GM23338 (cell line): ENCODE measurements around the gene PIN1. TPM values are rescaled to one million over a fixed set of nuclear protein-coding genes. Genes with fewer than 3 reads are reported as not detected.

ENCODE experiments used
- ATAC-seq: fragments of 200-7000 bp; cut with Tn5 transposase; 3 replicates; pipeline ENCODE4 v1.9.1; 2020
- DNase-seq: peaks from one replicate; pipeline ENCODE4 v3.0.0-alpha.2; 2015; ENCODE audit warnings: low spot score
- H2AFZ ChIP-seq: fragments of 200-600 bp; sonication (generic); 2 replicates; pipeline ENCODE4 v1.8.0; 2016; ENCODE audit warnings: antibody characterized with exemption, mild to moderate bottlenecking, moderate library complexity
- H3F3A ChIP-seq: fragments of 200-600 bp; sonication (generic); replicated peaks from 2 replicates; pipeline ENCODE4 v1.8.0; 2017; ENCODE audit warnings: antibody characterized with exemption, mixed run types, low read depth
- H3K27ac ChIP-seq: fragments of 200-600 bp; sonication (generic); 2 replicates; pipeline ENCODE4 v1.6.1; 2016; ENCODE audit warnings: low read depth
- H3K27me3 ChIP-seq: fragments of 200-600 bp; sonication (generic); 2 replicates; pipeline ENCODE4 v1.8.0; 2016; ENCODE audit warnings: mild to moderate bottlenecking, mixed run types, moderate library complexity; ENCODE audit not compliant: insufficient read depth
- H3K36me3 ChIP-seq: fragments of 200-600 bp; sonication (generic); 2 replicates; pipeline ENCODE4 v1.8.0; 2016; ENCODE audit warnings: mild to moderate bottlenecking; ENCODE audit not compliant: insufficient read depth
- H3K4me1 ChIP-seq: fragments of 200-600 bp; sonication (generic); 2 replicates; pipeline ENCODE4 v1.8.0; 2016; ENCODE audit warnings: mild to moderate bottlenecking, moderate library complexity; ENCODE audit not compliant: insufficient read depth
- H3K4me2 ChIP-seq: fragments of 200-600 bp; sonication (generic); 2 replicates; pipeline ENCODE4 v1.7.1; 2017; ENCODE audit warnings: mixed run types
- H3K4me3 ChIP-seq: fragments of 200-600 bp; sonication (generic); 2 replicates; pipeline ENCODE4 v1.6.1; 2016; ENCODE audit warnings: mixed run types
- H3K79me2 ChIP-seq: fragments of 200-600 bp; sonication (generic); replicated peaks from 2 replicates; pipeline ENCODE4 v1.8.0; 2017; ENCODE audit warnings: mild to moderate bottlenecking; ENCODE audit not compliant: insufficient read depth
- H3K9me2 ChIP-seq: fragments of 200-600 bp; sonication (generic); 2 replicates; pipeline ENCODE4 v1.8.0; 2017; ENCODE audit not compliant: insufficient read depth
- H4K20me1 ChIP-seq: fragments of 200-600 bp; sonication (generic); replicated peaks from 2 replicates; pipeline ENCODE4 v1.8.0; 2017; ENCODE audit warnings: mild to moderate bottlenecking; ENCODE audit not compliant: insufficient read depth
- H3K27ac Mint-ChIP-seq: 2 replicates; pipeline ENCODE4 v1.8.0; 2020; ENCODE audit warnings: inconsistent platforms, mild to moderate bottlenecking, moderate library complexity, mixed read lengths
- H3K27me3 Mint-ChIP-seq: 3 replicates; pipeline ENCODE4 v1.8.0; 2022; ENCODE audit warnings: low read depth, mild to moderate bottlenecking, moderate library complexity, mixed read lengths, inconsistent platforms; ENCODE audit not compliant: insufficient read depth, poor library complexity
- H3K36me3 Mint-ChIP-seq: 3 replicates; pipeline ENCODE4 v1.8.0; 2021; ENCODE audit warnings: low read depth, mild to moderate bottlenecking, inconsistent platforms, moderate library complexity, mixed read lengths
- H3K4me1 Mint-ChIP-seq: 3 replicates; pipeline ENCODE4 v1.8.0; 2020; ENCODE audit warnings: mild to moderate bottlenecking, inconsistent platforms, mixed read lengths
- H3K4me3 Mint-ChIP-seq: 3 replicates; pipeline ENCODE4 v1.8.0; 2021; ENCODE audit warnings: moderate library complexity, mild to moderate bottlenecking, inconsistent platforms, mixed read lengths
- H3K9me3 Mint-ChIP-seq: 3 replicates; pipeline ENCODE4 v1.8.0; 2020; ENCODE audit warnings: moderate library complexity, mild to moderate bottlenecking, inconsistent platforms, mixed read lengths
- CREB1 ChIP-seq: fragments of 250-450 bp; sonication (Bioruptor Pico); IDR thresholded peaks from 2 replicates; pipeline ENCODE4 v1.5.0; 2020; ENCODE audit warnings: low read depth, mild to moderate bottlenecking, moderate library complexity
- CTCF ChIP-seq, 2 experiments: fragments of 200-600 bp in 1 of 2; sonication (generic) in 1 of 2; conservative IDR thresholded peaks; 2 replicates each; pipeline versions ENCODE4 v1.5.1 to v1.6.1; 2016 to 2017; ENCODE audit warnings: antibody characterized with exemption in 2 of 2, low read depth in 2 of 2, mild to moderate bottlenecking in 2 of 2, moderate library complexity in 1 of 2
- EZH2 ChIP-seq: fragments of 200-600 bp; sonication (generic); IDR thresholded peaks from one replicate; pipeline ENCODE4 v1.8.0; 2017; ENCODE audit warnings: antibody characterized with exemption, mild to moderate bottlenecking, low read depth; ENCODE audit not compliant: unreplicated experiment
- POLR2AphosphoS5 ChIP-seq: IDR thresholded peaks from 2 replicates; pipeline ENCODE4 v1.6.1; 2016; ENCODE audit warnings: antibody characterized with exemption, low read depth
- REST ChIP-seq: IDR thresholded peaks from one replicate; pipeline ENCODE4 v1.6.1; 2018; ENCODE audit warnings: antibody characterized with exemption; ENCODE audit not compliant: unreplicated experiment
- STAT1 ChIP-seq: IDR thresholded peaks from one replicate; pipeline ENCODE4 v1.6.1; 2016; ENCODE audit warnings: antibody characterized with exemption; ENCODE audit not compliant: unreplicated experiment
- ZNF114 ChIP-seq: fragments of 250-450 bp; sonication (Bioruptor Pico); IDR thresholded peaks from 2 replicates; pipeline ENCODE4 v1.5.0; 2020; ENCODE audit warnings: mild to moderate bottlenecking, moderate library complexity
- polyA plus RNA-seq: library from polyadenylated mRNA; unstranded; fragments of >200 nt; fragmentation: Nextera tagmentation; extraction: Ambion mirVana; gene quantifications from 2 replicates; pipeline ENCODE4 v1.2.1, GENCODE V29; 2016
- total RNA-seq: library from RNA; depleted of rRNA; stranded (reverse); fragments of >200 nt; shearing (Covaris generic); gene quantifications from 2 replicates; pipeline ENCODE4 v1.2.3, GENCODE V29; 2014
- TF ChIP-seq, protein P1 (sequence below): IDR thresholded peaks from 2 replicates; pipeline ENCODE4 v1.6.1; 2016; ENCODE audit warnings: antibody characterized with exemption

The PIN1 gene
- total and polyA plus RNA-seq, 2 experiments from 2014 or later: 127 TPM

GRCh38 chr19:9872618-9873242 is 37.6 kb downstream of the PIN1 start:
- no peak overlapping the region for H3K27ac ChIP-seq
- peaks cover 3% of the 10 kb centered on the region; the same call in 1 of the 3 replicates for H3K36me3 Mint-ChIP-seq

DNA sequence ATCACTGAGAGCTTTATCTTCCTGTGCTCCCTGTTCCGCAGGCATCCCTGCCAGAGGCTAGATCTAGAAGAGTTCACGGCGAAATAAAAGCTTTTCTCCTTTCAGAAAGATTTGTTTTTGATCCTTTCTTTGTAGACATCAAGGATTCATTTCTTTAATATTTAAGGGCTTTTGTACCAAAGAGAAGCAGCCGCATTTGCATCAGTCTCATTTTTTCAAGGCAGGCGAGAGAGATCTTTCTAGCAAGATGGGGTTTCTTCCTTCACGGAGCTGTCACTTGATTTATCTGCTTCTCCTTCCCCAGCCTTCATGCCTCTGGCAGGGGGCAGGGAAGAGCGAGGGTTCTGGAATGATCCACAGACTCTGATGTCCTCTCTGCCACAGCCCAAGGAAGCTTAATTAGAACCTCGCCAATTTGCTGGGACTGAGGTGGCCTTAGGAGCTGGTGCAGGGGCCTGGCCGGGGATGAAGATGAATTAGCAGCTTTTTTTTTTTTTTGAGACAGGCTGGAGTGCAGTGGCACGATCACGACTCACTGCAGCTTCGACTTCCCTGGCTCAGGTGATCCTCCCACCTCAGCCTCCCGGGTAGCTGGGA is 40.0 kb downstream of the PIN1 start:
- Histone ChIP-seq H3K27me3 (no peaks in the 10 kb centered on the region), H3K4me2 (no peak overlapping the region)

More at GRCh38 chr19:9872618-9873242, 37.6 kb downstream of the PIN1 start:
- Histone ChIP-seq H4K20me1 (peaks cover 10% of the 10 kb centered on the region), H3F3A (no peaks in the 10 kb centered on the region), H3K27me3 (no peaks in the 10 kb centered on the region), H3K4me1 (0 out of 2 replicates have a peak, but pooled peaks cover 3% of the 10 kb centered on the region), H3K79me2 (no peaks in the 10 kb centered on the region), H2AFZ (no peak overlapping the region), H3K9me2 (no peaks in the 10 kb centered on the region), H3K4me2 (no peak overlapping the region), H3K4me3 (no peak overlapping the region), H3K36me3 (no peaks in the 10 kb centered on the region)
- Mint-ChIP-seq H3K27me3 (peaks cover 1% of the 10 kb centered on the region), H3K27ac (no peak overlapping the region), H3K9me3 (no peaks in the 10 kb centered on the region), H3K4me1 (peaks cover 5% of the 10 kb centered on the region), H3K4me3 (no peak overlapping the region)
- no peak for DNase-seq
- no peak for TF ChIP-seq REST
- ATAC-seq: no peak

GRCh38 chr19:9875796-9876195 is 40.7 kb downstream of the PIN1 start:
- Histone ChIP-seq H3K4me3 (no peak overlapping the region), H3K36me3 (no peaks in the 10 kb centered on the region), H3K4me2 (no peak overlapping the region), H3K9me2 (no peaks in the 10 kb centered on the region), H4K20me1 (peaks cover 18% of the 10 kb centered on the region), H2AFZ (no peak overlapping the region), H3K4me1 (0 out of 2 replicates have a peak, but pooled peaks cover 3% of the 10 kb centered on the region), H3F3A (no peaks in the 10 kb centered on the region), H3K79me2 (no peaks in the 10 kb centered on the region; the same call in 1 of the 2 replicates), H3K27ac (peak overlapping the region; percentile 66; the same call in 1 of the 2 replicates), H3K27me3 (no peaks in the 10 kb centered on the region)
- DNase-seq (no peak), ATAC-seq (peak; percentile 41; the same call in 2 of the 3 replicates)
- Mint-ChIP-seq H3K27me3 (peaks cover 1% of the 10 kb centered on the region), H3K9me3 (no peaks in the 10 kb centered on the region; the same call in 2 of the 3 replicates), H3K4me1 (peaks cover 5% of the 10 kb centered on the region), H3K36me3 (peaks cover 10% of the 10 kb centered on the region; the same call in 2 of the 3 replicates), H3K27ac (no peak overlapping the region), H3K4me3 (no peak overlapping the region)
- TF ChIP-seq CTCF (conservative IDR thresholded peaks at IDR 0.05; ENCODE audit: low read depth in 2 of 2) (no peak), EZH2 (no peak), POLR2AphosphoS5 (no peak), STAT1 (no peak), ZNF114 (no peak), CREB1 (CRISPR knock-in tag) (no peak)
- TF ChIP-seq, protein P1, sequence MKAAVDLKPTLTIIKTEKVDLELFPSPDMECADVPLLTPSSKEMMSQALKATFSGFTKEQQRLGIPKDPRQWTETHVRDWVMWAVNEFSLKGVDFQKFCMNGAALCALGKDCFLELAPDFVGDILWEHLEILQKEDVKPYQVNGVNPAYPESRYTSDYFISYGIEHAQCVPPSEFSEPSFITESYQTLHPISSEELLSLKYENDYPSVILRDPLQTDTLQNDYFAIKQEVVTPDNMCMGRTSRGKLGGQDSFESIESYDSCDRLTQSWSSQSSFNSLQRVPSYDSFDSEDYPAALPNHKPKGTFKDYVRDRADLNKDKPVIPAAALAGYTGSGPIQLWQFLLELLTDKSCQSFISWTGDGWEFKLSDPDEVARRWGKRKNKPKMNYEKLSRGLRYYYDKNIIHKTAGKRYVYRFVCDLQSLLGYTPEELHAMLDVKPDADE: no peak

More for the DNA sequence above, 40.0 kb downstream of the PIN1 start:
- H3K4me1 Mint-ChIP-seq: peaks cover 5% of the 10 kb centered on the region
- H3K27ac Mint-ChIP-seq: no peak overlapping the region; the same call in 1 of the 2 replicates
- H3K27me3 Mint-ChIP-seq: peaks cover 1% of the 10 kb centered on the region
- no peak for DNase-seq
- Histone ChIP-seq H4K20me1 (peaks cover 18% of the 10 kb centered on the region), H3K27ac (no peak overlapping the region; the same call in 1 of the 2 replicates), H2AFZ (no peak overlapping the region), H3K4me1 (0 out of 2 replicates have a peak, but pooled peaks cover 3% of the 10 kb centered on the region), H3K9me2 (no peaks in the 10 kb centered on the region), H3K4me3 (no peak overlapping the region), H3F3A (no peaks in the 10 kb centered on the region), H3K79me2 (no peaks in the 10 kb centered on the region; the same call in 1 of the 2 replicates), H3K36me3 (no peaks in the 10 kb centered on the region)
- H3K4me3 Mint-ChIP-seq: no peak overlapping the region
- ATAC-seq: no peak
- no peaks in the 10 kb centered on the region; the same call in 2 of the 3 replicates for H3K9me3 Mint-ChIP-seq
- no peak for TF ChIP-seq POLR2AphosphoS5
- H3K36me3 Mint-ChIP-seq: peaks cover 10% of the 10 kb centered on the region; the same call in 2 of the 3 replicates
